ENCODE data around the gene NHLH2.

- TF ChIP-seq CTCF (IDR thresholded peaks at IDR 0.05; ENCODE audit: insufficient read depth, low read depth, low read length) (no peak), EZH2 (IDR thresholded peaks at IDR 0.05; ENCODE audit: insufficient read depth, low read length) (no peak)
Measured at GRCh38 chr1:115869064-115869463, 28.1 kb upstream of the NHLH2 start.
